ES-I3 (cell line): ENCODE data around the gene ZSWIM3.

Experiments used
- H3K36me3 ChIP-seq: 2 replicates; pipeline ENCODE4 v1.6.1; 2013; ENCODE audit warnings: mild to moderate bottlenecking, low read length, control low read depth, moderate library complexity; ENCODE audit not compliant: insufficient read depth
- H3K4me1 ChIP-seq: 2 replicates; pipeline ENCODE4 v1.6.1; 2013; ENCODE audit warnings: mild to moderate bottlenecking, control low read depth, low read length; ENCODE audit not compliant: insufficient read depth
- H3K9ac ChIP-seq: 2 replicates; pipeline ENCODE4 v1.6.1; 2013; ENCODE audit warnings: low read depth, mild to moderate bottlenecking, low read length, moderate library complexity
- H3K9me3 ChIP-seq: 2 replicates; pipeline ENCODE4 v1.6.1; 2013; ENCODE audit warnings: mild to moderate bottlenecking, low read length, moderate library complexity; ENCODE audit not compliant: control insufficient read depth, insufficient read depth

The ZSWIM3 gene

DNA sequence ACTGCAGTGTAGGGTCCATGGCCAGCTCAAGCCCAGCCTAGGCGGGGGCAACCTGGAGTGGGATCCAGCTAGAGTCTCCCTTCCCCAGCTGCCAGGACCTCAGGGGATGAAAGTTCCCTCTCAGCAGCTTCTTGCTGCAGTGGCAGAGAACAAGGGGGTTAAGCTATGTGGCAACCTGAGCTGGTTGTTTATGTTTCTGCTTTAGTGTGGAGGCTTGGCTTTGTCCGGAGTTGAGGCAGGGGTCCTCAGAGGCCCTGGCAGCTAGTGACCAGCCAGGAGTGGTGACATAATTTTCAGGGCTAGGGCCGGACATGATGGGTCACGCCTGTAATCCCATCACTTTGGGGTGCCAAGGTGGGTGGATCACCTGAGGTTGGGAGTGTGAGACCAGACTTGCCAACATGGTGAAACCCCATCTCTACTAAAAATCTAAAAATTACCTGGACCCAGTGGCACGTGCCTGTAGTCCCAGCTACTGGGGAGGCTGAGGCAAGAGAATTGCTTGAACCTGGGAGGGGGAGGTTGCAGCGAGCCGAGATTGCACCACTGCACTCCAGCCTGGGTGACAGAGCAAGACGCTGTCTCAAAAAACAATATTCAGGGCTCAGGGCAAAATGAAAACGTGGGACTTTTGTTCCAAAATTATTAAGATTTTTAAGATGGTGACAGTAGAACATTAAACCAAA is 68.5 kb downstream of the ZSWIM3 start:
- no peaks in the 10 kb centered on the region for H3K9me3 ChIP-seq
- no peaks in the 10 kb centered on the region for H3K4me1 ChIP-seq
- no peak overlapping the region for H3K9ac ChIP-seq
- H3K36me3 ChIP-seq = no peaks in the 10 kb centered on the region

DNA sequence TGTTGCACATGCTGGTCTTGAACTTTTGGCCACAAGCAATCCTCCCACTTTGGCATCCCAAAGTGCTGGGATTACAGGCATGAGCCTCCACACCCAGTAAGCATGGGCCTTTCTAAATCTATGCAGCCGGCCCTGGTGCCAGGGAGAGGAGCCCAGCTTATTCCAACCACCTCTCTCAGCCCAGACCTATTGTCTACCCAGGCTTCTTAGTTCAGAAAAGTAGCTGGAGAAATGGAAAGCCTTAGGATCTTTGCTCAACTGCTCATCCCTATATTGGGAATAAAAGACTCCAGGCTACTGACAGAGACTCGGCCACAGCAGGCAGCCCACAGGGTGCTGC is 69.3 kb downstream of the ZSWIM3 start:
- no peak overlapping the region for H3K9ac ChIP-seq
- no peaks in the 10 kb centered on the region for H3K4me1 ChIP-seq
- H3K36me3 ChIP-seq = no peaks in the 10 kb centered on the region
- no peaks in the 10 kb centered on the region for H3K9me3 ChIP-seq

DNA sequence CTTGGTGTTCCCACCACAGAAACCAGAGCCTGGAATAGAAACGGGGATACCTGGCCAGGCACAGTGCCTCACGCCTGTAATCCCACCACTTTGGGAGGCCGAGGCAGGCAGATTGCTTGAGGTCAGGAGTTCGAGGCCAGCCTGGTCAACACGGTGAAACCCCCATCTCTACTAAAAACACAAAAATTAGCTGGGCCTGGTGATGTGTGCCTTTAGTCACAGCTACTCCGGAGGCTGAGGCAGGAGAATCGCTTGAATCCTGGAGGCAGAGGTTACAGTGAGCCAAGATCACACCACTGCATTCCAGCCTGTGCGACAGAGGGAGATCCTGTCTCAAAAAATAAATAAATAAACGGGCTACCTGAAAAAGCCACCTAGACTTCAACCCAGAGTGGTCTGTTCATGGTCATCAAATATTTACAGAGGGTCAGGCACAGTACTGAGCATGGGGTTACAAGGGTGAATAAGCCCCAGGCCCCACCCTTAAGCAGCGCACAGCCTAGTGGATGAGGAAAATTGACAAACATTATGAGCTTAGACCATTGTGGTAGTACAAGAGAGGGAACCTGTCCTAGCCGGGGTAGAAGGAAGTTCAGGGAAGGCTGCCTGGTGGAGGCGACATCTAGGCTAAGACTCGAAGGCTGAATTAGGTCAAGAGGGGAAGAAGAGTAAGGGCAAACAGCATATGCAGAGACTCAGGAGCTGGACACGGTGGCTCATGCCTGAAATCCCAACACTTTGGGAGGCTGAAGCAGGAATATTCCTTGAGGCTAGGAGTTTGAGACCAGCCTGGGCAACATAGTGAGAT is 69.9 kb downstream of the ZSWIM3 start:
- no peaks in the 10 kb centered on the region for H3K36me3 ChIP-seq
- H3K9me3 ChIP-seq = no peaks in the 10 kb centered on the region
- no peaks in the 10 kb centered on the region for H3K4me1 ChIP-seq
- no peak overlapping the region for H3K9ac ChIP-seq
